K562 (cell line): ENCODE measurements around the gene ZMIZ1. TPM values are rescaled to one million over a fixed set of nuclear protein-coding genes. Genes with fewer than 3 reads are reported as not detected.

Experiments used
- ATAC-seq: fragments of 200-7000 bp; cut with Tn5 transposase; 3 replicates; pipeline ENCODE4 v1.9.1; 2020; ENCODE audit warnings: moderate library complexity
- BruUV-seq: library from RNA; stranded (reverse); fragments of 400-500 nt; replicated peaks from 2 replicates; lab custom pipeline; 2021; lab: Mats Ljungman, UMichigan
- CTCF ChIA-PET: fragments of 300-600 bp; formaldehyde crosslinking; extraction: SDS; loops from one replicate; lab custom pipeline; 2021; ENCODE audit warnings: low intra/inter-chr PET ratio; lab: Yijun Ruan, JAX
- POLR2A ChIA-PET: fragments of 300-600, 350-650 bp; sonication (Branson Sonifier 250); formaldehyde crosslinking; extraction: SDS; loops from one replicate; lab custom pipeline; 2021; ENCODE audit warnings: antibody characterized with exemption, inconsistent platforms; lab: Yijun Ruan, JAX
- DNase-seq, 4 experiments: peaks; one replicate each; pipeline versions ENCODE4 v3.0.0 to v3.0.0-alpha.2; 2011 to 2018; ENCODE audit warnings: low spot score in 3 of 4, mixed read lengths in 3 of 4; ENCODE audit errors: extremely low read depth in 1 of 4
- FAIRE-seq: peaks from 2 replicates; lab custom pipeline; 2011; peaks lifted over from hg19 to GRCh38; lab: Jason Lieb, UNC
- H2AFZ ChIP-seq: 2 replicates; pipeline ENCODE4 v1.6.0; 2011; ENCODE audit warnings: low read depth, low read length, control low read depth, inconsistent platforms
- H3K27ac ChIP-seq: fragments of 200-600 bp; 3 replicates; pipeline ENCODE4 v1.8.0; 2011; ENCODE audit warnings: low read depth, mild to moderate bottlenecking, control low read depth, inconsistent platforms, low read length, moderate library complexity, mixed read lengths; ENCODE audit errors: extremely low read depth
- H3K27me3 ChIP-seq, 2 experiments: fragments of 300-600 bp in 1 of 2; 2 replicates in 1 of 2; 3 replicates in 1 of 2; pipeline versions ENCODE4 v1.6.0 to v1.8.0; 2011; ENCODE audit warnings: inconsistent platforms in 2 of 2, low read length in 2 of 2, mild to moderate bottlenecking in 1 of 2, mixed read lengths in 1 of 2, moderate library complexity in 1 of 2; ENCODE audit not compliant: control insufficient read depth in 2 of 2, insufficient read depth in 2 of 2
- H3K36me3 ChIP-seq: fragments of 300-600 bp; 3 replicates; pipeline ENCODE4 v1.8.0; 2011; ENCODE audit warnings: mild to moderate bottlenecking, low read length, inconsistent platforms; ENCODE audit not compliant: control insufficient read depth, insufficient read depth
- H3K4me1 ChIP-seq, 2 experiments: fragments of 200-600 bp in 1 of 2; replicated peaks in 1 of 2; 2 replicates in 1 of 2; 3 replicates in 1 of 2; pipeline versions ENCODE4 v1.5.1 to v1.8.0; 2011; ENCODE audit warnings: inconsistent platforms in 2 of 2, low read length in 2 of 2, mild to moderate bottlenecking in 1 of 2, mixed read lengths in 1 of 2, moderate library complexity in 1 of 2; ENCODE audit not compliant: control insufficient read depth in 2 of 2, insufficient read depth in 2 of 2
- H3K4me2 ChIP-seq: 2 replicates; pipeline ENCODE4 v1.6.1; 2011; ENCODE audit warnings: low read length, control low read depth, inconsistent platforms, mixed read lengths; ENCODE audit not compliant: insufficient read depth
- H3K4me3 ChIP-seq: fragments of 200-600 bp; sonication (generic), shearing (Covaris generic); 2 replicates; pipeline ENCODE4 v1.5.1; 2016; ENCODE audit warnings: control low read depth, inconsistent platforms
- H3K79me2 ChIP-seq: fragments of 200-600 bp; 3 replicates; pipeline ENCODE4 v1.8.0; 2011; ENCODE audit warnings: low read length, inconsistent platforms; ENCODE audit not compliant: control insufficient read depth, insufficient read depth
- H3K9ac ChIP-seq, 2 experiments: 2 replicates each; pipeline versions ENCODE4 v1.6.0 to v1.6.1; 2011; ENCODE audit warnings: low read depth in 2 of 2, low read length in 2 of 2, control low read depth in 1 of 2, inconsistent platforms in 1 of 2, mild to moderate bottlenecking in 1 of 2, mixed read lengths in 1 of 2; ENCODE audit not compliant: insufficient read depth in 1 of 2
- H3K9me1 ChIP-seq: one replicate; pipeline ENCODE4 v1.6.0; 2011; ENCODE audit warnings: inconsistent platforms, mild to moderate bottlenecking, low read length, moderate library complexity; ENCODE audit not compliant: control insufficient read depth, insufficient read depth
- H3K9me3 ChIP-seq: replicated peaks from 2 replicates; pipeline ENCODE4 v1.5.1; 2011; ENCODE audit warnings: low read depth, low read length, inconsistent platforms; ENCODE audit not compliant: control insufficient read depth, insufficient read depth
- H4K20me1 ChIP-seq: replicated peaks from 2 replicates; pipeline ENCODE4 v1.6.1; 2011; ENCODE audit warnings: low read length, inconsistent platforms, mixed read lengths; ENCODE audit not compliant: control insufficient read depth, insufficient read depth
- ELF1 ChIP-seq: fragments of 200-800 bp; sonication (Bioruptor generic); IDR thresholded peaks from 2 replicates; pipeline ENCODE4 v1.6.1; 2016; ENCODE audit warnings: missing genetic modification characterization, missing compliant biosample characterization
- EP300 ChIP-seq: IDR thresholded peaks from 2 replicates; pipeline ENCODE4 v1.6.1; 2012; ENCODE audit warnings: low read length, improper control_type of control experiment
- IRF2 ChIP-seq: sonication (generic); formaldehyde crosslinking; IDR thresholded peaks from 2 replicates; pipeline ENCODE4 v1.8.1; 2022; ENCODE audit warnings: mild to moderate bottlenecking, missing genetic modification reagents
- RBM34 ChIP-seq: fragments of 200-400 bp; formaldehyde crosslinking; IDR thresholded peaks from 2 replicates; pipeline ENCODE4 v1.6.1; 2018; ENCODE audit warnings: low read length, borderline replicate concordance; ENCODE audit not compliant: insufficient read depth
- ZFX ChIP-seq: sonication (generic); formaldehyde crosslinking; IDR thresholded peaks from 2 replicates; pipeline ENCODE4 v1.8.0; 2022; ENCODE audit warnings: mild to moderate bottlenecking, missing genetic modification reagents, moderate library complexity
- ZNF76 ChIP-seq: fragments of 250-450 bp; sonication (Bioruptor Pico); IDR thresholded peaks from 2 replicates; pipeline ENCODE4 v1.4.0; 2020; ENCODE audit warnings: mild to moderate bottlenecking, moderate library complexity, borderline replicate concordance
- WGBS: fragments of 100-300 bp; shearing (Covaris generic); methylation state at CpG from one replicate; pipeline ENCODE4 v1.1.6; 2016; ENCODE audit warnings: low coverage, mixed read lengths; ENCODE audit not compliant: insufficient coverage; ENCODE audit errors: missing lambda C conversion rate; 5-methylcytosine and 5-hydroxymethylcytosine counted together
- in situ Hi-C: fragments of 300-500 bp; cut with MboI; formaldehyde crosslinking; loops from 4 replicates; pipeline ENCODE4 v1.15.0; 2018; ENCODE audit warnings: inconsistent platforms, mixed read lengths
- intact Hi-C: fragments of 100-400 bp; cut with micrococcal nuclease; formaldehyde crosslinking; loops from 2 replicates; pipeline ENCODE4 v1.14.2; 2022
- polyA plus RNA-seq, 8 experiments: library from polyadenylated mRNA; depleted of rRNA in 4 of 8; stranded (reverse) in 5 of 8; unstranded in 3 of 8; fragments of >200 nt; fragmentation: Nextera tagmentation in 2 of 8; fragmentation: Illumina TruSeq in 1 of 8; extraction: Ambion mirVana in 2 of 8; extraction: Trizol in 1 of 8; gene quantifications; 2 replicates each; pipeline versions ENCODE4 v1.2.1 to v1.2.3, GENCODE V29; 2011 to 2014; ENCODE audit warnings: inconsistent platforms in 1 of 8, missing spikeins in 1 of 8
- total RNA-seq, 7 experiments: library from RNA; depleted of rRNA in 6 of 7; stranded (reverse); fragments of >200 nt in 6 of 7; fragmentation: Illumina TruSeq in 2 of 7; extraction: Trizol in 2 of 7; gene quantifications; 2 replicates each; pipeline versions ENCODE4 v1.2.1 to v1.2.3, GENCODE V29; 2011 to 2021; ENCODE audit warnings: low replicate concordance in 1 of 7
- TF ChIP-seq, protein P1 (sequence below): sonication (generic); formaldehyde crosslinking; IDR thresholded peaks from 2 replicates; pipeline ENCODE4 v1.9.0; 2022; ENCODE audit warnings: mild to moderate bottlenecking, missing genetic modification reagents
- TF ChIP-seq, protein P2 (sequence below), 2 experiments: fragments of 450-650 bp in 1 of 2; sonication (generic) in 1 of 2; formaldehyde crosslinking in 1 of 2; IDR thresholded peaks in 1 of 2; conservative IDR thresholded peaks in 1 of 2; 2 replicates each; pipeline versions ENCODE4 v1.6.1 to v1.8.1; 2016 to 2023; ENCODE audit warnings: mild to moderate bottlenecking in 2 of 2, moderate library complexity in 2 of 2, inconsistent platforms in 1 of 2, missing genetic modification reagents in 1 of 2
- TF ChIP-seq, protein P3 (sequence below): fragments of 250-450 bp; sonication (Bioruptor Pico); IDR thresholded peaks from 2 replicates; pipeline ENCODE4 v1.5.1; 2021; ENCODE audit warnings: mild to moderate bottlenecking

The ZMIZ1 gene
- total and polyA plus RNA-seq, 9 of the 15 experiments (the other 6 are each of a cell fraction or from before 2014, with no cell fraction given), result 1.0 to 37.3 (median 4.3) TPM

DNA sequence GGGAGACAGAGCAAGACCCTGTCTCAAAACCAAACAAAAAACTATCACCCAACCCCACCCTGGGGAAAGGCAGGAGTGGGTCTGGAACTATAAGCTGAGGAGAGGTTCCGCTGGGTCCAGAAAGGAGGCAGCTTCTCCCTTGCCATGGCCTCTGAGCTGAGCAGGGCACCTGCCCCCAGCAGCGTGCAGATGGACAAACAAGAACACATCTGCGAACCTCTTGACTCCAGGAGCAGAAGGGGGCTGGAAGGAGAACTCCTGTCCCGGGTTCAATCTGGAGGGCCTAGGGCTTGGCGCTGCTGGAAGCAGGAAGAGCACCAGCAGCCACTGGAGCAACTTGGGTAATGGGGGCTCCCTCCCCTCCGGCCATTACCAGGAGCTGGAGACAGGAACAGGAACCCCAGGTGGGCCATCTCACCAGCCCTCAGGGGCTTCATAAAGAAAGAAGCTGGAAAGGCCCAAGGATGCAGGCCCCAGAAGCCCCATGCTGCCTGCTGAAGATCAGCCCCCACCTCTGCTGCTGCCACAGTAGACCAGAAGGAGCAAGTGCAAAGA, 259.5 kb downstream of the ZMIZ1 start:
- BruUV-seq, result no TSS peak
- Histone ChIP-seq H3K9me3 (no peaks in the 10 kb centered on the region), H3K79me2 (no peaks in the 10 kb centered on the region), H3K9me1 (no peaks in the 10 kb centered on the region), H3K36me3 (no peaks in the 10 kb centered on the region), H3K27me3 (peaks cover 13 to 54% of the 10 kb centered on the region in 2 experiments), H3K9ac (no peak overlapping the region), H3K4me3 (no peak overlapping the region), H2AFZ (no peak overlapping the region), H3K4me2 (no peak overlapping the region), H3K4me1 (no peaks in the 10 kb centered on the region; a peak in 1 of 5 replicates), H3K27ac (no peak overlapping the region), H4K20me1 (0 out of 2 replicates have a peak, but pooled peaks cover 4% of the 10 kb centered on the region)
- no peak for DNase-seq
- CTCF ChIA-PET, result no interaction called here
- no peak for ATAC-seq
- POLR2A ChIA-PET, result interaction anchor here (1.4 to 1.6 kb wide), 2 partner anchors 15 to 17 kb away, joined by 3 read pairs; no protein-coding TSS in a partner anchor
- TF ChIP-seq ZFX (CRISPR knock-in tag) (0 out of 2 replicates have a peak, but pooled peaks have one; percentile 10), ZNF76 (CRISPR knock-in tag) (no peak)
- in situ Hi-C loops, result no loop called here
- WGBS, result 12% methylated on average over 6 of the region's 6 CpGs
- no peak for FAIRE-seq
- intact Hi-C loops, result no loop called here

DNA sequence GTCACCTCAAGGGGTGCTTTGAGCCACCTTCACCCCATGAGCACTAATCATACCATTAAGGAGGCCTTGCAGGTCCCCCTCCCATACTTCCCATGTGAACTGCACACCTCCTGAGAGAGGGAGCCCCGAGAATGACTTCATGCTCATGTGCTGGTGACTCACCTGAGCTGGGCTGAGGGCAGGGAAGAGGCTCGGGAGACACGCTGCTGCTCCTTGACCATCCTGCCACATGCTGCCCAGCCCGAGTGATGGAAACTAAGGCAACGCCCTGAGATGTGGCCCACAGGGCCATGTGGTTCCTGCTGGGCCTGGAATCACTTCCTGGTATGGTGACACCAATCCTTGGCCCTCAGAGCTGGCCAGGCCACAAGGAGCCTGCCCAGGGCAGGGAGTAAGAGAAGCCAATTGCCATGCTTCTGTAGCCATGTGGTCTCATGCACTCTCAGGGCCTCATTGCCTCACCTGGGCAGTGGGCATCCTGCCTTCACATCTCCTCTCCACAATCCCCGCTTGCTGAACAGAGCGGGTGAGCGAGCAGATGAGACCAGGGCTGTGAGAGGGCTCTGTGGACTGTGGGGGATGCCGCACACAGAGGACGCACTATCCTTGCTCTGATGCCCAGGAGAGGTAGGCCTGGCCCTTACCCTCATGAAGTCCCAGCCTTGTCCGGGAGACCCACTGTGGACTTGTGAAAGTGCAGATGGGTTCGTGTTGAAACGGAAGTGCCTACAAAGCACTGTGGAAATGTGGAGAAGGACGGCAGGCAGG, 260.2 kb downstream of the ZMIZ1 start:
- Histone ChIP-seq H3K9me1 (no peaks in the 10 kb centered on the region), H3K27ac (no peak overlapping the region), H3K9ac (0 out of 4 replicates have a peak overlapping the region, but pooled peaks of 1 of the 2 experiments have one; percentile 41), H3K4me3 (no peak overlapping the region), H4K20me1 (0 out of 2 replicates have a peak, but pooled peaks cover 4% of the 10 kb centered on the region), H3K27me3 (peaks cover 13 to 51% of the 10 kb centered on the region in 2 experiments), H2AFZ (no peak overlapping the region), H3K9me3 (no peaks in the 10 kb centered on the region), H3K4me1 (no peaks in the 10 kb centered on the region), H3K36me3 (no peaks in the 10 kb centered on the region), H3K4me2 (no peak overlapping the region), H3K79me2 (no peaks in the 10 kb centered on the region)
- no TSS peak for BruUV-seq
- ATAC-seq (no peak), DNase-seq (no peak), FAIRE-seq (no peak)
- 21% methylated on average over 14 of the region's 14 CpGs for WGBS
- ChIA-PET POLR2A (interaction anchor here (1.6 to 1.7 kb wide), 2 partner anchors 8 to 14 kb away, joined by 3 to 5 read pairs; no protein-coding TSS in a partner anchor), CTCF (no interaction called here)
- in situ Hi-C loops, result no loop called here
- intact Hi-C loops, result no loop called here
- 0 out of 2 replicates have a peak, but pooled peaks have one; percentile 22 for TF ChIP-seq IRF2 (CRISPR knock-in tag)
- TF ChIP-seq, protein P1, sequence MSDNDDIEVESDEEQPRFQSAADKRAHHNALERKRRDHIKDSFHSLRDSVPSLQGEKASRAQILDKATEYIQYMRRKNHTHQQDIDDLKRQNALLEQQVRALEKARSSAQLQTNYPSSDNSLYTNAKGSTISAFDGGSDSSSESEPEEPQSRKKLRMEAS, result peak; percentile 29; the same call in 1 of the 2 replicates
- TF ChIP-seq RBM34, result no peak
- TF ChIP-seq, protein P2, sequence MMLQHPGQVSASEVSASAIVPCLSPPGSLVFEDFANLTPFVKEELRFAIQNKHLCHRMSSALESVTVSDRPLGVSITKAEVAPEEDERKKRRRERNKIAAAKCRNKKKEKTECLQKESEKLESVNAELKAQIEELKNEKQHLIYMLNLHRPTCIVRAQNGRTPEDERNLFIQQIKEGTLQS (IDR thresholded peaks at IDR 0.05), result peak; percentile 82
- TF ChIP-seq, protein P2 (CRISPR knock-in tag; conservative IDR thresholded peaks at IDR 0.05), result no peak
- no peak for TF ChIP-seq EP300
- TF ChIP-seq, protein P3, sequence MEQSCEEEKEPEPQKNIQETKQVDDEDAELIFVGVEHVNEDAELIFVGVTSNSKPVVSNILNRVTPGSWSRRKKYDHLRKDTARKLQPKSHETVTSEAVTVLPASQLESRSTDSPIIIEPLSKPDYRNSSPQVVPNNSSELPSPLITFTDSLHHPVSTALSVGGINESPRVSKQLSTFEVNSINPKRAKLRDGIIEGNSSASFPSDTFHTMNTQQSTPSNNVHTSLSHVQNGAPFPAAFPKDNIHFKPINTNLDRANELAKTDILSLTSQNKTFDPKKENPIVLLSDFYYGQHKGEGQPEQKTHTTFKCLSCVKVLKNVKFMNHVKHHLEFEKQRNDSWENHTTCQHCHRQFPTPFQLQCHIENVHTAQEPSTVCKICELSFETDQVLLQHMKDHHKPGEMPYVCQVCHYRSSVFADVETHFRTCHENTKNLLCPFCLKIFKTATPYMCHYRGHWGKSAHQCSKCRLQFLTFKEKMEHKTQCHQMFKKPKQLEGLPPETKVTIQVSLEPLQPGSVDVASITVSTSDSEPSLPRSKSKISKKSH (CRISPR knock-in tag), result no peak
- TF ChIP-seq ELF1, result no peak
